ENCODE measurements around the gene KRT77.
"Not testable (repeated sequence)": the region's sequence is repeated elsewhere in the genome, so short reads cannot be mapped to it uniquely, and the experiment has no call there.

KRT77 gene

GRCh38 chr12:52681526-52682380 lies 21.6 kb downstream of the KRT77 start:
- H3K4me3 Mint-ChIP-seq = peak overlapping the region; percentile 42
- no peaks in the 10 kb centered on the region for H3K9me3 Mint-ChIP-seq (ENCODE audit: low read depth)
- peaks cover 41% of the 10 kb centered on the region for H3K4me1 Mint-ChIP-seq (ENCODE audit: low read depth)
- no peaks in the 10 kb centered on the region for H3K36me3 Mint-ChIP-seq
- H3K27ac Mint-ChIP-seq = peak overlapping the region; percentile 65
- no peaks in the 10 kb centered on the region for H3K27me3 Mint-ChIP-seq

- Mint-ChIP-seq H3K9me3 (ENCODE audit: low read depth) (no peaks in the 10 kb centered on the region), H3K27ac (peak within 1 kb of the TSS; percentile 65), H3K36me3 (no peaks in the 10 kb centered on the region), H3K27me3 (no peaks in the 10 kb centered on the region), H3K4me1 (ENCODE audit: low read depth) (peaks cover 51% of the 10 kb centered on the region), H3K4me3 (peak within 1 kb of the TSS; percentile 42)
Measured at GRCh38 chr12:52680363-52680762, 23.0 kb downstream of the KRT77 start, which contains the start of gene KRT1. Gene KRT1 (minus strand): TSS chr12:52680407. CDS start chr12:52680348, 59 bp downstream.

DNA sequence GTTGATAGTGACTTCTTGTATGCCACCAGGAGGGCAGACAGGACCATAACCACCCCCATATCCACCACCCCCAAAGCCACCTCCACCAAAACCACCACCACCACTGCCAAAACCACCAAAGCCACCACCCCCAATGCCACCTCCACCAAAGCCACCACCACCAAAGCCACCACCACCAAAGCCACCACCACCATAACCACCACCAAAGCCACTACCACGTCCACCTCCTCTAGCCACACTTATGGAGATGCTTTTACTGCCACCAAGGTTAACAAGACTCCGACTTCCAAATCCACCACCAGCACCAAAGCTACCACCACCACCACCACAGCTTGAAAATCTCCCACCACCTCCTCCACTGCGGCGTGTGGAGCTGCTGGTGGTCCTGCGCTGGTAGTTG lies 23.4 kb downstream of the KRT77 start:
- H3K9me3 Mint-ChIP-seq (ENCODE audit: low read depth) = no peaks in the 10 kb centered on the region
- no peaks in the 10 kb centered on the region for H3K36me3 Mint-ChIP-seq
- peaks cover 51% of the 10 kb centered on the region for H3K4me1 Mint-ChIP-seq (ENCODE audit: low read depth)
- H3K27me3 Mint-ChIP-seq = no peaks in the 10 kb centered on the region
- H3K27ac Mint-ChIP-seq = no peak overlapping the region
- H3K4me3 Mint-ChIP-seq = no peak overlapping the region

DNA sequence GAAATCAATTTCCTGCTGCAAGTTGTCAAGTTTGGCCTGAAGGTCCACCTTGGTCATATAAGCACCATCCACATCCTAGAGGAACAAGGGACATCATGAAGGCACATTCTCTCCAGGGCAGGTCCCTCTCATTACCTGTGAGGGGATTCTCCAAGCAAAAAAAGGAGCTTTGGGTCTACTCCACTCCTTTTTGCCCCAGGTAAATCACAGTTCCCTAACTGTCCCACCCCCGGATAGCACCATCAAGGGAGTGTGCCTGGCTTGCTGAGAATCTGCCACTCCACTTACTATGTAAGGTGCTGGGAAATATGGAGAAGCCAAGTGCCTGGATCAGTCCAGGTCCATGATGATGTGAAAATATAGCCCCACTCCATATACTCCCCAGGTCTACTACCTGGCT lies 25.7 kb downstream of the KRT77 start:
- H3K27me3 Mint-ChIP-seq = no peaks in the 10 kb centered on the region
- peaks cover 49% of the 10 kb centered on the region for H3K4me1 Mint-ChIP-seq (ENCODE audit: low read depth)
- H3K4me3 Mint-ChIP-seq = no peak overlapping the region
- no peaks in the 10 kb centered on the region for H3K9me3 Mint-ChIP-seq (ENCODE audit: low read depth)
- no peak overlapping the region for H3K27ac Mint-ChIP-seq
- no peaks in the 10 kb centered on the region for H3K36me3 Mint-ChIP-seq

DNA sequence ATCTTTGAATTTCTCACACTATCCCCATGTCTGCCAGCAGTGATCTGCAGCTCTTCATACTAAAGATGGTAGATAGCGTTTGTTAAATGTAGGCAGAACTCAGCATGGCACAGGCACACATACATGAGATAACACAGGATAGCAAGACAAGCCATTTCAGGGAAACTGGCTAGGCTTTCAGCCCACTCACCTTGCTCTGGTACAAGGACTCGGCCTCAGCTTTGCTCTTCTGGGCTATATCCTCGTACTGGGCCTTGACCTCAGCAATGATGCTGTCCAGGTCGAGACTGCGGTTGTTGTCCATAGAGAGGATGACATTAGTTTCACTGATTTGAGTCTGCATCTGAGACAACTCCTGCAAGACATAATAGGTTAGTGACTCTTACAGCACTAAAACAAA lies 26.2 kb downstream of the KRT77 start:
- H3K27me3 Mint-ChIP-seq = no peaks in the 10 kb centered on the region
- peaks cover 44% of the 10 kb centered on the region for H3K4me1 Mint-ChIP-seq (ENCODE audit: low read depth)
- H3K27ac Mint-ChIP-seq = no peak overlapping the region
- H3K36me3 Mint-ChIP-seq = no peaks in the 10 kb centered on the region
- H3K9me3 Mint-ChIP-seq (ENCODE audit: low read depth) = no peaks in the 10 kb centered on the region
- peak overlapping the region; percentile 52 for H3K4me3 Mint-ChIP-seq

GRCh38 chr12:52676163-52676562 lies 27.2 kb downstream of the KRT77 start:
- Mint-ChIP-seq H3K36me3 (no peaks in the 10 kb centered on the region), H3K9me3 (ENCODE audit: low read depth) (no peaks in the 10 kb centered on the region), H3K4me1 (ENCODE audit: low read depth) (peaks cover 34% of the 10 kb centered on the region), H3K4me3 (peak overlapping the region; percentile 52), H3K27me3 (no peaks in the 10 kb centered on the region), H3K27ac (peak overlapping the region; percentile 7)

DNA sequence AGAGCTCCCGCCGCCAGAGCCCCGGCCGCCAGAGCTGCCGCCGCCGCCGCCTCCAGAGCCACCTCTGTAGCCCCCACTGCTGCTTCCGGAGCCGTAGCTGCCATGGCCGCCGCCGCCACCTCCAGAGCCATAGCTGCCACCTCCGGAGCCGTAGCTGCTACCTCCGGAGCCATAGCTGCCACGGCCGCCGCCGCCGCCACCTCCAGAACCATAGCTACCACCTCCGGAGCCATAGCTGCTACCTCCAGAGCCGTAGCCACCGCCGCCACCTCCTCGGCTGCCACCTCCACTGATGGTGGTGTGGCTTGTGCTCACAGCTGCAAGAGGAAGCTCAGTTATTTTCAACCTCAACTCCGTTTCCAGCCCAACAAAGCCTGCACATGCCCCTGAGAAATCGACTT lies 28.0 kb downstream of the KRT77 start:
- no peaks in the 10 kb centered on the region for H3K27me3 Mint-ChIP-seq
- H3K27ac Mint-ChIP-seq = no peak overlapping the region
- peaks cover 26% of the 10 kb centered on the region for H3K4me1 Mint-ChIP-seq (ENCODE audit: low read depth)
- H3K4me3 Mint-ChIP-seq = peak overlapping the region; percentile 52
- H3K36me3 Mint-ChIP-seq = no peaks in the 10 kb centered on the region
- no peaks in the 10 kb centered on the region for H3K9me3 Mint-ChIP-seq (ENCODE audit: low read depth)

DNA sequence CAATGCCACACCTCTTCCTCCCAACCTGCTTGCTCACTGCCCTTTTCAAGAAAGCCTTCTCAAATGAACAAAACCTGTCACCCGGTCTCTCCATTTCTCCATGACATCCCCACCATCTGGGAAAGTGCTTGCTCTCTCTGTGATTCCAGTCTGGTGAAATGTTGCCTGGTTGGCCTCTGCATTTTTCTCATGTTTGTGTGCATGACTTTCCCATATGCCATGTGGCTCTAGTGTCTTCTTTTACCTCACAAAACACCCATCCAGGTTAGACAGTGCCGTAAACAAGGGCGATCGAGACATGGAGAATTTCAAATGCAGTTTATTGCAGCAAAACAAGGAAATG lies 28.9 kb downstream of the KRT77 start:
- peak overlapping the region; percentile 46 for H3K27ac Mint-ChIP-seq
- H3K27me3 Mint-ChIP-seq = no peaks in the 10 kb centered on the region
- peak overlapping the region; percentile 65 for H3K4me3 Mint-ChIP-seq
- peaks cover 22% of the 10 kb centered on the region for H3K4me1 Mint-ChIP-seq (ENCODE audit: low read depth)
- no peaks in the 10 kb centered on the region for H3K9me3 Mint-ChIP-seq (ENCODE audit: low read depth)
- no peaks in the 10 kb centered on the region for H3K36me3 Mint-ChIP-seq

DNA sequence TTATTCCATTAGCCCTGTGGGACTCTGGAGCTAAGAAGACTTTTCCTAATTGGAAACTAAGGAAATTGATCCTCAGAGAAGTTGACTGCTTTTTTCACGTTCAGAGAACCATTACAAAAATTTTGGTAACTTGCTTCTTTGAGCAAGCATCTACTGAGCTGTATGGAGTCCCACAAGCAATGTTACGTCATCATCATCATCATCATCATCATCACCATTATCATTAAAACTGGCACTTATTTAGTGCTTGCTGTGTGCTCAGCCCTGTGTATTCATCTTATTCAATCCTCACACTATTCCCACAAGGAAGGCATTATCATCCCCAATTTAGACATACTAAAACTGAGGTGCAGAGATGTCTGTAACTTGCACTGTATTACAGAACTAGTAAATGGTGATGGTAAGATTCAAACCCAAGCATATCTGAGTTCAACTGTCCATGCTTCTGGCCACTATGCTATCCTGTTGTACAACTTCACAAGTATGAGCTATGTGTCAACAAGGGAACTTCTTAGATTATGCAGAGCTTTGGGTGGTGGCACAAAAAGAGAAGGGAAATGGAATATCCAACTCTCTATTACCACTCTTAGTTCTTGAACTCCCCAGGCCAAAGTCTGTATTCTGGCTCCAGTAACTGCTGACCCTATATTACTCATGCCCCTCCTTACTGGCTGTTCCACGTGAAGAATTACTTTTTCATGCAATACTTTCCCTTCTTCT lies 29.5 kb downstream of the KRT77 start:
- Mint-ChIP-seq H3K4me3 (no peak overlapping the region), H3K4me1 (ENCODE audit: low read depth) (peaks cover 19% of the 10 kb centered on the region), H3K27ac (no peak overlapping the region), H3K36me3 (no peaks in the 10 kb centered on the region), H3K9me3 (ENCODE audit: low read depth) (no peaks in the 10 kb centered on the region), H3K27me3 (no peaks in the 10 kb centered on the region)

GRCh38 chr12:52673217-52673616 lies 30.1 kb downstream of the KRT77 start:
- Mint-ChIP-seq H3K36me3 (no peaks in the 10 kb centered on the region), H3K4me1 (ENCODE audit: low read depth) (peaks cover 19% of the 10 kb centered on the region), H3K9me3 (ENCODE audit: low read depth) (no peaks in the 10 kb centered on the region), H3K27me3 (no peaks in the 10 kb centered on the region), H3K4me3 (no peak overlapping the region), H3K27ac (no peak overlapping the region)

DNA sequence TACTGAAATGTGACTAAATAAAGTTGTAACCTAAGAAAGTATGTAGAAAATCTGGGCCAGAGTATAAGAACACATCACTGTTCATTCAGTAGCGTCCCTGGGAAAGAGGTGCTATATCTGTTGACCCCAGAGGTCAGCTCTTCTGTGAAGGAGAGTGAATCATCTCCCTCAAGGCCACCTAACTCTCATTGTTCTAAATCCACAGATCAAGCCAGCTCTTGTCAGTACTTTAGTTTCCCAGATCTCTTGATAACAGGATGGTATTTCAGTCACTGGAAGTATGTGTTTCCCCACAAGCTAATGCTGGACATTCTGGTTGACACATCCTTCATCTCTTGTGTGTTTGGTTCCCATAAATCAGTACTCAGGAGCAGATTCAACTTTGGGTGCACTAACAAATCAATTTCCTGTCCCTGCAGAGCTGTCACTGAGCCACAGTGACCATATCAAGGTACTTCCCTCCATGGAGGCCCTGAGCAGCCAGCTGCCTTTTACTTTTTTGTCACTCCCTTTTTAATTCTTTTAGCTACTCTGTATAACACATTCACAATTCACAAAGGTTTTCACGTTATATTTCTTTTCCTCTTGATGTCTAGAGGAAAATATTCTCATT lies 30.9 kb downstream of the KRT77 start:
- Mint-ChIP-seq H3K4me3 (no peak overlapping the region), H3K27me3 (no peaks in the 10 kb centered on the region), H3K27ac (no peak overlapping the region), H3K36me3 (no peaks in the 10 kb centered on the region), H3K4me1 (ENCODE audit: low read depth) (peaks cover 20% of the 10 kb centered on the region), H3K9me3 (ENCODE audit: low read depth) (no peaks in the 10 kb centered on the region)

DNA sequence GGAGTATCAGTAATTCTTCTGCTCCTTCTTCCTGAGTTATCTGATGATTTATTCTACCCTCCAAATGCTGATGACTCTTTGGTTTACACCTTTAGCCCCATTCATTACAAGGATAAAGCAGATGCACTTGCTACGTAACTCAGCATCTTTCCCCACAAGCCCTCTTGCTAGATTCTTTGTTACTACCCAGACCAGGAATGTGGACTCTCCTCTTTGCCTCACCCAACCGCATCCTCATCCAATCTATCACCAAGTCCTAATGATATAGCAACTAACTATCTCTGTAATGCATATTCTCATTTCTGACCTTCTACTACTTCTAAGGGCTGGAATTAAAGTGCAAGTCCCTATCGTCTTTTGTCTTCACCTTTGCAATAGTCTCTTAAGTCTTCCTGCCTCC lies 32.4 kb downstream of the KRT77 start:
- Mint-ChIP-seq H3K4me1 (ENCODE audit: low read depth) (peaks cover 16% of the 10 kb centered on the region), H3K36me3 (no peaks in the 10 kb centered on the region), H3K27me3 (no peaks in the 10 kb centered on the region), H3K27ac (no peak overlapping the region), H3K4me3 (no peak overlapping the region), H3K9me3 (ENCODE audit: low read depth) (no peaks in the 10 kb centered on the region)

- Mint-ChIP-seq H3K36me3 (no peaks in the 10 kb centered on the region), H3K4me3 (no peak overlapping the region), H3K4me1 (ENCODE audit: low read depth) (peaks cover 13% of the 10 kb centered on the region), H3K27ac (no peak overlapping the region), H3K9me3 (ENCODE audit: low read depth) (no peaks in the 10 kb centered on the region), H3K27me3 (no peaks in the 10 kb centered on the region)
Measured at GRCh38 chr12:52670506-52670905, 32.8 kb downstream of the KRT77 start.

- H3K27me3 Mint-ChIP-seq; H3K36me3 Mint-ChIP-seq; H3K27ac Mint-ChIP-seq; H3K4me3 Mint-ChIP-seq; H3K9me3 Mint-ChIP-seq (ENCODE audit: low read depth): not testable (repeated sequence)
- peaks cover 12% of the 10 kb centered on the region for H3K4me1 Mint-ChIP-seq (ENCODE audit: low read depth)
Measured at GRCh38 chr12:52669941-52670340, 33.4 kb downstream of the KRT77 start.

- Mint-ChIP-seq H3K36me3 (no peaks in the 10 kb centered on the region), H3K4me3 (no peak overlapping the region), H3K27me3 (no peaks in the 10 kb centered on the region), H3K9me3 (ENCODE audit: low read depth) (no peaks in the 10 kb centered on the region), H3K4me1 (ENCODE audit: low read depth) (peaks cover 8% of the 10 kb centered on the region), H3K27ac (no peak overlapping the region)
Measured at GRCh38 chr12:52669426-52669825, 33.9 kb downstream of the KRT77 start.

Measured in activated naive CD8-positive, alpha-beta T cell (primary cell).